ENCODE results near the gene ZNF616. TPM values are rescaled to one million over a fixed set of nuclear protein-coding genes. Genes with fewer than 3 reads are reported as not detected.
A peak's percentile ranks its signal among the peaks of the same experiment; 100 is the strongest.

Gene ZNF616
- total RNA-seq, 1 donor, result 9.8 TPM

- no peak overlapping the region for H3K4me3 ChIP-seq (ENCODE audit: insufficient read depth, low read length)
- no peak for TF ChIP-seq CTCF (IDR thresholded peaks at IDR 0.05; ENCODE audit: extremely low read depth, low read depth, low read length)
- H3K27me3 ChIP-seq (ENCODE audit: insufficient read depth, low read length), result no peaks in the 10 kb centered on the region
- no peak overlapping the region for H3K27ac ChIP-seq (ENCODE audit: low read depth, low read length)
- H2AFZ ChIP-seq (ENCODE audit: low read length), result no peak overlapping the region
- H4K20me1 ChIP-seq (ENCODE audit: insufficient read depth, low read length), result no peaks in the 10 kb centered on the region
- no peak overlapping the region for H3K4me2 ChIP-seq (ENCODE audit: insufficient read depth, low read length)
- H3K36me3 ChIP-seq (ENCODE audit: insufficient read depth, low read length), result no peaks in the 10 kb centered on the region
- peaks cover 3% of the 10 kb centered on the region for H3K4me1 ChIP-seq (ENCODE audit: insufficient read depth, low read length)
- no peaks in the 10 kb centered on the region for H3K79me2 ChIP-seq (ENCODE audit: insufficient read depth, low read length)
- H3K9me3 ChIP-seq (ENCODE audit: low read depth, low read length), result no peaks in the 10 kb centered on the region
- DNase-seq (ENCODE audit: insufficient read length, low spot score, missing footprints), result no peak
Observed at GRCh38 chr19:52176574-52176973, 36.8 kb upstream of the ZNF616 start.

- Histone ChIP-seq H3K79me2 (ENCODE audit: insufficient read depth, low read length) (peaks cover 9% of the 10 kb centered on the region), H4K20me1 (ENCODE audit: insufficient read depth, low read length) (no peaks in the 10 kb centered on the region), H3K27me3 (ENCODE audit: insufficient read depth, low read length) (no peaks in the 10 kb centered on the region), H3K27ac (ENCODE audit: low read depth, low read length) (no peak overlapping the region), H3K4me2 (ENCODE audit: insufficient read depth, low read length) (no peak overlapping the region), H3K4me1 (ENCODE audit: insufficient read depth, low read length) (peaks cover 8% of the 10 kb centered on the region), H2AFZ (ENCODE audit: low read length) (peak overlapping the region; percentile 91), H3K36me3 (ENCODE audit: insufficient read depth, low read length) (peaks cover 8% of the 10 kb centered on the region), H3K4me3 (ENCODE audit: insufficient read depth, low read length) (no peak overlapping the region), H3K9me3 (ENCODE audit: low read depth, low read length) (no peaks in the 10 kb centered on the region)
- no peak for TF ChIP-seq CTCF (IDR thresholded peaks at IDR 0.05; ENCODE audit: extremely low read depth, low read depth, low read length)
- DNase-seq (ENCODE audit: insufficient read length, low spot score, missing footprints), result no peak
Observed at GRCh38 chr19:52172347-52172746, 32.6 kb upstream of the ZNF616 start.

GRCh38 chr19:52171321-52172169 is 31.8 kb upstream of the ZNF616 start, which contains the start of gene ZNF836:
Gene ZNF836 (minus strand): TSS chr19:52171621. CDS start chr19:52168072, 3,549 bp downstream.
- peaks cover 12% of the 10 kb centered on the region for H3K36me3 ChIP-seq (ENCODE audit: insufficient read depth, low read length)
- H3K27me3 ChIP-seq (ENCODE audit: insufficient read depth, low read length), result no peaks in the 10 kb centered on the region
- H3K27ac ChIP-seq (ENCODE audit: low read depth, low read length), result peak within 1 kb of the TSS; percentile 34
- TF ChIP-seq CTCF (IDR thresholded peaks at IDR 0.05; ENCODE audit: extremely low read depth, low read depth, low read length), result no peak
- peaks cover 8% of the 10 kb centered on the region for H3K4me1 ChIP-seq (ENCODE audit: insufficient read depth, low read length)
- no peaks in the 10 kb centered on the region for H4K20me1 ChIP-seq (ENCODE audit: insufficient read depth, low read length)
- peaks cover 9% of the 10 kb centered on the region for H3K79me2 ChIP-seq (ENCODE audit: insufficient read depth, low read length)
- peak; percentile 91 for DNase-seq (ENCODE audit: insufficient read length, low spot score, missing footprints)
- H3K9me3 ChIP-seq (ENCODE audit: low read depth, low read length), result no peaks in the 10 kb centered on the region
- peak within 1 kb of the TSS; percentile 96 for H3K4me2 ChIP-seq (ENCODE audit: insufficient read depth, low read length)
- H3K4me3 ChIP-seq (ENCODE audit: insufficient read depth, low read length), result peak within 1 kb of the TSS; percentile 81
- peak within 1 kb of the TSS; percentile 91 for H2AFZ ChIP-seq (ENCODE audit: low read length)

- Histone ChIP-seq H3K79me2 (ENCODE audit: insufficient read depth, low read length) (peaks cover 9% of the 10 kb centered on the region), H2AFZ (ENCODE audit: low read length) (peak overlapping the region; percentile 91), H3K9me3 (ENCODE audit: low read depth, low read length) (no peaks in the 10 kb centered on the region), H3K4me1 (ENCODE audit: insufficient read depth, low read length) (peaks cover 8% of the 10 kb centered on the region), H3K27ac (ENCODE audit: low read depth, low read length) (peak overlapping the region; percentile 34), H4K20me1 (ENCODE audit: insufficient read depth, low read length) (no peaks in the 10 kb centered on the region), H3K36me3 (ENCODE audit: insufficient read depth, low read length) (peaks cover 12% of the 10 kb centered on the region), H3K4me3 (ENCODE audit: insufficient read depth, low read length) (peak overlapping the region; percentile 81), H3K4me2 (ENCODE audit: insufficient read depth, low read length) (peak overlapping the region; percentile 96), H3K27me3 (ENCODE audit: insufficient read depth, low read length) (no peaks in the 10 kb centered on the region)
- no peak for TF ChIP-seq CTCF (IDR thresholded peaks at IDR 0.05; ENCODE audit: extremely low read depth, low read depth, low read length)
- DNase-seq (ENCODE audit: insufficient read length, low spot score, missing footprints), result peak; percentile 75
Observed at GRCh38 chr19:52170863-52171320, 31.2 kb upstream of the ZNF616 start.

All from osteoblast (primary cell).